D721Med (cell line): Measurements from ENCODE around the gene AGPS.
"Not testable (repeated sequence)": the region's sequence is repeated elsewhere in the genome, so short reads cannot be mapped to it uniquely, and the experiment has no call there.

Experiments
- DNase-seq: peaks from one replicate; pipeline ENCODE4 v3.0.0; 2011; ENCODE audit warnings: low spot score; ENCODE audit not compliant: insufficient read length
- FAIRE-seq: peaks from 2 replicates; lab custom pipeline; 2011; peaks lifted over from hg19 to GRCh38; lab: Jason Lieb, UNC
- CTCF ChIP-seq: IDR thresholded peaks from 2 replicates; pipeline ENCODE4 v1.5.1; 2012; ENCODE audit warnings: mild to moderate bottlenecking, control low read depth; ENCODE audit not compliant: insufficient read depth; ENCODE audit errors: missing control alignments

AGPS gene

GRCh38 chr2:177348733-177349693 lies 43.6 kb upstream of the AGPS start:
- TF ChIP-seq CTCF = no peak
- no peak for DNase-seq
- FAIRE-seq = no peak

GRCh38 chr2:177350624-177351023 lies 41.9 kb upstream of the AGPS start:
- not testable (repeated sequence) for FAIRE-seq, DNase-seq

GRCh38 chr2:177351121-177351520 lies 41.5 kb upstream of the AGPS start:
- DNase-seq, FAIRE-seq: not testable (repeated sequence)

GRCh38 chr2:177352441-177353186 lies 40.0 kb upstream of the AGPS start:
- no peak for FAIRE-seq
- TF ChIP-seq CTCF = no peak
- no peak for DNase-seq

- no peak for TF ChIP-seq CTCF
- no peak for FAIRE-seq
- no peak for DNase-seq
Measured at GRCh38 chr2:177353187-177353478, 39.4 kb upstream of the AGPS start.

- DNase-seq, FAIRE-seq: not testable (repeated sequence)
Measured at GRCh38 chr2:177354541-177354940, 38.0 kb upstream of the AGPS start.

GRCh38 chr2:177355874-177356273 lies 36.7 kb upstream of the AGPS start:
- no peak for DNase-seq
- no peak for TF ChIP-seq CTCF
- FAIRE-seq = no peak

- no peak for FAIRE-seq
- TF ChIP-seq CTCF = no peak
Measured at GRCh38 chr2:177359836-177360595, 32.6 kb upstream of the AGPS start.

More at GRCh38 chr2:177359836-177360595, 32.6 kb upstream of the AGPS start:
- DNase-seq = no peak
